MM.1S (cell line): ENCODE data around the gene PEAK1.

Experiments
- DNase-seq: peaks from one replicate; pipeline ENCODE4 v3.0.0-alpha.2; 2015
- H2AFZ ChIP-seq: fragments of 300-600 bp; sonication (generic); 2 replicates; pipeline ENCODE4 v1.6.0; 2016; ENCODE audit warnings: antibody characterized with exemption, low read length
- H3F3A ChIP-seq: fragments of 300-600 bp; sonication (generic); 2 replicates; pipeline ENCODE4 v1.6.1; 2016; ENCODE audit warnings: mild to moderate bottlenecking, antibody characterized with exemption, low read length, moderate library complexity, mixed read lengths; ENCODE audit not compliant: insufficient read depth
- H3K27ac ChIP-seq: fragments of 300-600 bp; sonication (generic); 2 replicates; pipeline ENCODE4 v1.5.1; 2016; ENCODE audit warnings: mild to moderate bottlenecking, low read length
- H3K27me3 ChIP-seq: fragments of 300-600 bp; sonication (generic); replicated peaks from 2 replicates; pipeline ENCODE4 v1.6.0; 2016; ENCODE audit warnings: low read length; ENCODE audit not compliant: insufficient read depth
- H3K36me3 ChIP-seq: fragments of 300-600 bp; sonication (generic); replicated peaks from 2 replicates; pipeline ENCODE4 v1.6.1; 2016; ENCODE audit warnings: mild to moderate bottlenecking, low read length, mixed read lengths; ENCODE audit not compliant: insufficient read depth
- H3K4me1 ChIP-seq: fragments of 300-600 bp; sonication (generic); 2 replicates; pipeline ENCODE4 v1.6.1; 2016; ENCODE audit warnings: low read length, mixed read lengths
- H3K4me2 ChIP-seq: fragments of 300-600 bp; sonication (generic); 2 replicates; pipeline ENCODE4 v1.6.0; 2016; ENCODE audit warnings: low read depth, low read length
- H3K4me3 ChIP-seq: fragments of 300-600 bp; sonication (generic); 2 replicates; pipeline ENCODE4 v1.5.1; 2016; ENCODE audit warnings: low read length, mixed read lengths
- H3K79me2 ChIP-seq: fragments of 300-600 bp; sonication (generic); 2 replicates; pipeline ENCODE4 v1.6.1; 2016; ENCODE audit warnings: mixed run types, low read length, mixed read lengths
- H3K9ac ChIP-seq: fragments of 300-600 bp; sonication (generic); 2 replicates; pipeline ENCODE4 v1.6.1; 2016; ENCODE audit warnings: low read length, mixed read lengths
- H3K9me2 ChIP-seq: fragments of 300-600 bp; sonication (generic); replicated peaks from 2 replicates; pipeline ENCODE4 v1.6.1; 2016; ENCODE audit warnings: mild to moderate bottlenecking, low read length, mixed read lengths; ENCODE audit not compliant: insufficient read depth
- H3K9me3 ChIP-seq: fragments of 300-600 bp; sonication (generic); replicated peaks from 2 replicates; pipeline ENCODE4 v1.6.1; 2016; ENCODE audit warnings: mild to moderate bottlenecking, low read length, mixed read lengths; ENCODE audit not compliant: insufficient read depth
- H4K20me1 ChIP-seq: fragments of 300-600 bp; sonication (generic); 2 replicates; pipeline ENCODE4 v1.6.1; 2016; ENCODE audit warnings: mild to moderate bottlenecking, low read length, moderate library complexity, mixed read lengths; ENCODE audit not compliant: insufficient read depth
- CTCF ChIP-seq: fragments of 300-600 bp; sonication (generic); IDR thresholded peaks from 2 replicates; pipeline ENCODE4 v1.5.1; 2016; ENCODE audit warnings: antibody characterized with exemption, low read length, mixed read lengths
- EZH2 ChIP-seq: fragments of 300-600 bp; sonication (generic); optimal IDR thresholded peaks from 2 replicates; pipeline ENCODE3; 2017; ENCODE audit warnings: low read depth, mild to moderate bottlenecking, antibody characterized with exemption, low read length, mixed read lengths
- EZH2phosphoT487 ChIP-seq: fragments of 300-600 bp; sonication (generic); IDR thresholded peaks from 2 replicates; pipeline ENCODE4 v1.6.1; 2018; ENCODE audit warnings: antibody characterized with exemption, low read length

The PEAK1 gene

DNA sequence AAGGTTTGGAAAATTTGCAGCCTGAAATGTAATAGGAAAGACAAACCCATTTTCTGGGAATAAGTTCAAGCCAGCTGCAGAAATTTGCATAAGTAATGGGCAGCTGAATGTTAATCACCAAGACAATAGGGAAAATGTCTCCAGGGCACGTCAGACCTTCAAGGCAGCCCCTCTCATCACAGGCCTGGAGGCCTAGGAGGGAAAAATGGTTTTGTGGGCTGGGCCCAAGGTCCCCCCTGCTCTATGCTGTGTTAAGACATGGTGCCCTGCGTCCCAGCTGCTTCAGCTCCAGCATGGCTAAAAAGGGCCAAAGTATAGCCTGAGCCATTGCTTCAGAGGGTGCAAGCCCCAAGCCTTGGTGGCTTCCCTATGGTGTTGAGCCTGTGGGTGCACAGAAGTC, 184.3 kb downstream of the PEAK1 start:
- no peak for TF ChIP-seq CTCF
- TF ChIP-seq EZH2phosphoT487: no peak
- TF ChIP-seq EZH2: no peak
- Histone ChIP-seq H3K4me2 (no peak overlapping the region), H3K9me2 (no peaks in the 10 kb centered on the region), H3K36me3 (no peaks in the 10 kb centered on the region), H3K27ac (no peak overlapping the region), H4K20me1 (no peaks in the 10 kb centered on the region), H3K9me3 (no peaks in the 10 kb centered on the region), H3K4me1 (peaks cover 18% of the 10 kb centered on the region), H3K4me3 (no peak overlapping the region), H3K9ac (no peak overlapping the region), H3F3A (peaks cover 15% of the 10 kb centered on the region; the same call in 1 of the 2 replicates), H3K79me2 (no peaks in the 10 kb centered on the region), H2AFZ (no peak overlapping the region), H3K27me3 (no peaks in the 10 kb centered on the region)
- DNase-seq: no peak

GRCh38 chr15:77228828-77229227, 191.1 kb downstream of the PEAK1 start:
- Histone ChIP-seq H3K9me2 (no peaks in the 10 kb centered on the region), H3K27me3 (no peaks in the 10 kb centered on the region), H3K36me3 (no peaks in the 10 kb centered on the region), H3K4me1 (peaks cover 34% of the 10 kb centered on the region), H3K9ac (no peak overlapping the region), H3K9me3 (no peaks in the 10 kb centered on the region), H3F3A (peaks cover 15% of the 10 kb centered on the region; the same call in 1 of the 2 replicates), H3K4me2 (no peak overlapping the region), H3K4me3 (no peak overlapping the region), H3K79me2 (no peaks in the 10 kb centered on the region), H2AFZ (no peak overlapping the region), H4K20me1 (no peaks in the 10 kb centered on the region), H3K27ac (no peak overlapping the region)
- no peak for TF ChIP-seq EZH2phosphoT487
- no peak for TF ChIP-seq CTCF
- DNase-seq: no peak

DNA sequence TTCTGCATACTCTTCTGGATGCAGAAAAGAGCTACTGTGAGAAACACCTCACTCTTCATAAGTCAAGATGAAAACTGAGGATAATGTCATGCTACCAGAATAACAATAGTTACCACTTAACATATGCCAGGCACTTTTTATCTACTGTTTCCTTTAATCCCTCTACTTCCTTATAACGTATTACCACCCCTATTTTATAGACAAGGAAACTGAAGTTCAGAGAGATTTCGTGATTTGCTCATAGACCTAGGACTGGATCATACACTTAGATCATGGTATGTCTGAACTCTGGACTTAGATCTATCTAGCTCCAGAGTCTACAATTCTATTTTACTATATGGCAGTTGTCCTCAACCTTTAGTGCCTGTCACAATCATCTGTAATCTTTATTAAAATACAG, 193.3 kb downstream of the PEAK1 start:
- no peaks in the 10 kb centered on the region for H3K79me2 ChIP-seq
- no peaks in the 10 kb centered on the region for H3K9me2 ChIP-seq
- no peak overlapping the region for H3K9ac ChIP-seq
- H3K27me3 ChIP-seq: no peaks in the 10 kb centered on the region
- H3K4me2 ChIP-seq: no peak overlapping the region
- peaks cover 8% of the 10 kb centered on the region; the same call in 1 of the 2 replicates for H3F3A ChIP-seq
- peaks cover 26% of the 10 kb centered on the region for H3K4me1 ChIP-seq
- H4K20me1 ChIP-seq: no peaks in the 10 kb centered on the region
- no peaks in the 10 kb centered on the region for H3K9me3 ChIP-seq
- H3K36me3 ChIP-seq: no peaks in the 10 kb centered on the region
- no peak overlapping the region for H3K4me3 ChIP-seq
- no peak for TF ChIP-seq EZH2
- TF ChIP-seq CTCF: no peak
- TF ChIP-seq EZH2phosphoT487: no peak
- DNase-seq: no peak
- no peak overlapping the region for H2AFZ ChIP-seq
- H3K27ac ChIP-seq: no peak overlapping the region
